DND-41 (cell line): ENCODE results near the gene KDM5C.

Source experiments
- ATAC-seq: fragments of 200-7000 bp; cut with Tn5 transposase; 3 replicates; pipeline ENCODE4 v1.9.1; 2021; ENCODE audit warnings: low read depth; ENCODE audit not compliant: insufficient read depth
- DNase-seq: peaks from one replicate; pipeline ENCODE4 v3.0.0-alpha.2; 2020
- H2AFZ ChIP-seq: 2 replicates; pipeline ENCODE4 v1.6.0; 2012; ENCODE audit warnings: low read depth, low read length
- H3K27ac ChIP-seq: 2 replicates; pipeline ENCODE4 v1.5.1; 2012; ENCODE audit warnings: low read length, inconsistent platforms
- H3K27me3 ChIP-seq: fragments of 200-600 bp; sonication (generic); 2 replicates; pipeline ENCODE4 v1.6.0; 2012; ENCODE audit warnings: low read length, mild to moderate bottlenecking, inconsistent platforms; ENCODE audit not compliant: insufficient read depth, poor library complexity
- H3K36me3 ChIP-seq: 2 replicates; pipeline ENCODE4 v1.5.1; 2012; ENCODE audit warnings: low read length, inconsistent platforms; ENCODE audit not compliant: insufficient read depth
- H3K4me1 ChIP-seq: 2 replicates; pipeline ENCODE4 v1.5.1; 2012; ENCODE audit warnings: mild to moderate bottlenecking, low read length; ENCODE audit not compliant: insufficient read depth
- H3K4me2 ChIP-seq: 2 replicates; pipeline ENCODE4 v1.6.0; 2012; ENCODE audit warnings: mild to moderate bottlenecking, moderate library complexity, low read length, inconsistent platforms; ENCODE audit not compliant: insufficient read depth
- H3K4me3 ChIP-seq, 2 experiments: fragments of 200-600 bp in 1 of 2; shearing (Covaris generic) in 1 of 2; 2 replicates each; pipeline ENCODE4 v1.5.1; 2012 to 2016; ENCODE audit warnings: inconsistent platforms in 2 of 2, low read length in 2 of 2, mild to moderate bottlenecking in 2 of 2, low read depth in 1 of 2, moderate library complexity in 1 of 2
- H3K79me2 ChIP-seq: 2 replicates; pipeline ENCODE4 v1.6.0; 2012; ENCODE audit warnings: low read length, inconsistent platforms; ENCODE audit not compliant: insufficient read depth
- H3K9ac ChIP-seq: 2 replicates; pipeline ENCODE4 v1.6.0; 2012; ENCODE audit warnings: low read depth, mild to moderate bottlenecking, inconsistent platforms, low read length, moderate library complexity
- H3K9me3 ChIP-seq: 2 replicates; pipeline ENCODE4 v1.5.1; 2012; ENCODE audit warnings: low read length, moderate library complexity, mild to moderate bottlenecking, inconsistent platforms; ENCODE audit not compliant: insufficient read depth, severe bottlenecking
- H4K20me1 ChIP-seq: 2 replicates; pipeline ENCODE4 v1.6.0; 2012; ENCODE audit warnings: low read length; ENCODE audit not compliant: insufficient read depth
- CTCF ChIP-seq: IDR thresholded peaks from 2 replicates; pipeline ENCODE4 v1.5.1; 2012; ENCODE audit warnings: borderline replicate concordance, low read length, moderate library complexity, mild to moderate bottlenecking; ENCODE audit not compliant: poor library complexity, severe bottlenecking; ENCODE audit errors: extremely low read depth
- EZH2 ChIP-seq: IDR thresholded peaks from 3 replicates; pipeline ENCODE4 v1.6.1; 2012; ENCODE audit warnings: borderline replicate concordance, low read depth, mild to moderate bottlenecking, moderate library complexity, low read length, inconsistent platforms; ENCODE audit not compliant: severe bottlenecking

The KDM5C gene

GRCh38 chrX:53239474-53239873 is 14.5 kb upstream of the KDM5C start:
- H3K27me3 ChIP-seq: no peaks in the 10 kb centered on the region
- H3K36me3 ChIP-seq: no peaks in the 10 kb centered on the region
- ATAC-seq (peak; percentile 62; the same call in 2 of the 3 replicates), DNase-seq (peak; percentile 37)
- TF ChIP-seq CTCF: peak; percentile 49
- TF ChIP-seq EZH2: no peak
- H3K9me3 ChIP-seq: no peaks in the 10 kb centered on the region
- no peaks in the 10 kb centered on the region for H4K20me1 ChIP-seq
- H2AFZ ChIP-seq: no peak overlapping the region
- no peak overlapping the region for H3K27ac ChIP-seq
- no peak overlapping the region for H3K4me2 ChIP-seq
- H3K4me3 ChIP-seq: no peak overlapping the region
- no peaks in the 10 kb centered on the region for H3K79me2 ChIP-seq
- H3K9ac ChIP-seq: no peak overlapping the region
- H3K4me1 ChIP-seq: no peaks in the 10 kb centered on the region

- Histone ChIP-seq H3K27ac (no peak overlapping the region), H3K27me3 (no peaks in the 10 kb centered on the region), H3K4me2 (no peak overlapping the region), H2AFZ (no peak overlapping the region), H3K79me2 (no peaks in the 10 kb centered on the region), H3K9me3 (no peaks in the 10 kb centered on the region), H3K4me1 (no peaks in the 10 kb centered on the region), H3K36me3 (no peaks in the 10 kb centered on the region), H4K20me1 (no peaks in the 10 kb centered on the region), H3K4me3 (no peak overlapping the region), H3K9ac (no peak overlapping the region)
- ATAC-seq: no peak
- DNase-seq: no peak
- no peak for TF ChIP-seq EZH2
- no peak for TF ChIP-seq CTCF
Measured at GRCh38 chrX:53237056-53237455, 12.0 kb upstream of the KDM5C start.

- Histone ChIP-seq H3K9ac (no peak overlapping the region), H3K9me3 (no peaks in the 10 kb centered on the region), H3K4me3 (no peak overlapping the region), H3K79me2 (no peaks in the 10 kb centered on the region), H2AFZ (no peak overlapping the region), H3K27me3 (no peaks in the 10 kb centered on the region), H3K27ac (no peak overlapping the region), H3K36me3 (no peaks in the 10 kb centered on the region), H3K4me1 (no peaks in the 10 kb centered on the region), H4K20me1 (no peaks in the 10 kb centered on the region), H3K4me2 (no peak overlapping the region)
- ATAC-seq: no peak
- TF ChIP-seq CTCF (no peak), EZH2 (no peak)
- no peak for DNase-seq
Measured at GRCh38 chrX:53236025-53236679, 11.1 kb upstream of the KDM5C start.
